G401 (cell line): Measurements from ENCODE around the gene PPBP. TPM values are rescaled to one million over a fixed set of nuclear protein-coding genes. Genes with fewer than 3 reads are reported as not detected.
"Not testable (repeated sequence)": the region's sequence is repeated elsewhere in the genome, so short reads cannot be mapped to it uniquely, and the experiment has no call there.

ENCODE experiments used
- DNase-seq: peaks from one replicate; pipeline ENCODE4 v3.0.0-alpha.2; 2015; ENCODE audit warnings: low spot score
- in situ Hi-C: cut with HindIII; loops from 2 replicates; pipeline ENCODE4 v1.10.0; 2016; ENCODE audit warnings: low sequenced_read_pairs, mixed read lengths
- total RNA-seq: library from RNA; depleted of rRNA; stranded (reverse); fragments of >200 nt; shearing (Covaris generic); gene quantifications from 2 replicates; pipeline ENCODE4 v1.2.3, GENCODE V29; 2014

The PPBP gene
- total RNA-seq, 1 experiment from 2014 or later = not detected

- no peak for DNase-seq
- in situ Hi-C loops = no loop called here
These were observed 12.3 kb upstream of the PPBP start for GRCh38 chr4:74000301-74000700.

GRCh38 chr4:73998040-73999011 lies 10.3 kb upstream of the PPBP start, which contains the start of gene CXCL5:
Gene CXCL5 (minus strand): TSS chr4:73998677. CDS start chr4:73998581, 96 bp downstream.
- no peak for DNase-seq
- in situ Hi-C loops = no loop called here

GRCh38 chr4:73992050-73992449 lies 4.1 kb upstream of the PPBP start:
- in situ Hi-C loops = no loop called here
- no peak for DNase-seq

- no peak for DNase-seq
- in situ Hi-C loops = no loop called here
These were observed 3.7 kb upstream of the PPBP start for GRCh38 chr4:73991742-73992000.

GRCh38 chr4:73990988-73991741 lies 3.2 kb upstream of the PPBP start:
- DNase-seq = no peak
- in situ Hi-C loops = no loop called here

- in situ Hi-C loops = no loop called here
These were observed 1.9 kb upstream of the PPBP start for GRCh38 chr4:73989928-73990327.

GRCh38 chr4:73989031-73989430 lies 1.0 kb upstream of the PPBP start:
- in situ Hi-C loops = no loop called here
- no peak for DNase-seq

More at GRCh38 chr4:73989928-73990327, 1.9 kb upstream of the PPBP start:
- DNase-seq = no peak

GRCh38 chr4:73985528-73985852 lies 2.5 kb downstream of the PPBP start:
- in situ Hi-C loops = no loop called here

GRCh38 chr4:73984736-73985527 lies 3.1 kb downstream of the PPBP start:
- in situ Hi-C loops = no loop called here
- DNase-seq = no peak

More at GRCh38 chr4:73985528-73985852, 2.5 kb downstream of the PPBP start:
- DNase-seq = no peak

GRCh38 chr4:73981175-73981574 lies 6.8 kb downstream of the PPBP start:
- in situ Hi-C loops, DNase-seq: not testable (repeated sequence)

GRCh38 chr4:73979407-73979957 lies 8.5 kb downstream of the PPBP start:
- in situ Hi-C loops = no loop called here
- no peak for DNase-seq

GRCh38 chr4:73978886-73979285 lies 9.1 kb downstream of the PPBP start:
- no peak for DNase-seq
- in situ Hi-C loops = no loop called here

- DNase-seq = no peak
- in situ Hi-C loops = no loop called here
These were observed 11.3 kb downstream of the PPBP start for GRCh38 chr4:73976716-73977115.

GRCh38 chr4:73976217-73976616 lies 11.8 kb downstream of the PPBP start:
- in situ Hi-C loops = no loop called here

GRCh38 chr4:73974352-73974751 lies 13.6 kb downstream of the PPBP start:
- no peak for DNase-seq
- in situ Hi-C loops = no loop called here

More at GRCh38 chr4:73976217-73976616, 11.8 kb downstream of the PPBP start:
- no peak for DNase-seq

GRCh38 chr4:73970945-73971344 lies 17.0 kb downstream of the PPBP start:
- DNase-seq = no peak
- in situ Hi-C loops = no loop called here

GRCh38 chr4:73970011-73970410 lies 18.0 kb downstream of the PPBP start:
- in situ Hi-C loops = no loop called here
- no peak for DNase-seq

- in situ Hi-C loops = no loop called here
- no peak for DNase-seq
These were observed 20.1 kb downstream of the PPBP start for GRCh38 chr4:73967866-73968265.

- DNase-seq = no peak
- in situ Hi-C loops = no loop called here
These were observed 23.0 kb downstream of the PPBP start for GRCh38 chr4:73964862-73965611.
